Subcutaneous abdominal adipose tissue (tissue), 5 donors: ENCODE results near the gene CCDC93.

Source experiments
- H3K27ac ChIP-seq: one replicate; pipeline ENCODE4 v1.7.0; 2013; ENCODE audit warnings: low read depth, mild to moderate bottlenecking, inconsistent platforms, low read length, moderate library complexity
- H3K27me3 ChIP-seq, 5 donors: one replicate each; pipeline ENCODE4 v1.7.0; 2013; ENCODE audit warnings: low read length in 5 of 5, inconsistent platforms in 1 of 5; ENCODE audit not compliant: control insufficient read depth in 5 of 5, insufficient read depth in 4 of 5
- H3K36me3 ChIP-seq, 5 donors: one replicate each; pipeline ENCODE4 v1.7.0; 2013; ENCODE audit warnings: low read length in 5 of 5; ENCODE audit not compliant: control insufficient read depth in 5 of 5, insufficient read depth in 5 of 5
- H3K4me1 ChIP-seq, 5 donors: one replicate each; pipeline ENCODE4 v1.7.0; 2013; ENCODE audit warnings: low read length in 5 of 5, mild to moderate bottlenecking in 3 of 5, moderate library complexity in 1 of 5; ENCODE audit not compliant: control insufficient read depth in 5 of 5, insufficient read depth in 5 of 5
- H3K4me3 ChIP-seq, 5 donors: one replicate each; pipeline ENCODE4 v1.7.0; 2013; ENCODE audit warnings: low read length in 5 of 5, low read depth in 1 of 5
- H3K9ac ChIP-seq, 5 donors: one replicate each; pipeline ENCODE4 v1.7.0; 2013; ENCODE audit warnings: low read length in 5 of 5, mild to moderate bottlenecking in 4 of 5, moderate library complexity in 3 of 5
- H3K9me3 ChIP-seq, 5 donors: one replicate each; pipeline ENCODE4 v1.7.0; 2013; ENCODE audit warnings: low read length in 5 of 5; ENCODE audit not compliant: control insufficient read depth in 5 of 5
- donor health status: healthy.
- donor health status: healthy.
- donor health status: healthy.
- donor health status: healthy.
- donor health status: healthy.

Gene CCDC93

DNA sequence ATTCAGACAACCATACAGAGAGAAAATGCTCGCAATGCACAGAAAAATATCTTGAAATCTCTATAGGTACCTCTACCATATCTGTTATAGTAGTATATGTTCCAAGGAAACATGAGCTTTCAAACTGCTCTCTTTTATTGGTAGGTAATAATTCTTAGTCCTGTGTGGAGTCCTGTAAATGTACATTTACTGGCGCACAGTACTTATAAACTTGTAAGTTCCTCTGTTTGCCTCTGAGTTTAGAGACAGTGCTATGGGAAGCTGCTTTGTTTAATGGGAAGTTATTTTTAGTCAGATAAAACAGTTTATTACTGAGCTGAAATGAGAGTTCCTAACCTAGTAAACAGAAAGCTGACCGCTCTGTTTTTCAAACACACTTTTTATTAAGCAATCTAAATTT is 52.7 kb downstream of the CCDC93 start:
- Histone ChIP-seq H3K27ac (no peak overlapping the region), H3K36me3 (peaks cover 51 to 87% (median 56%) of the 10 kb centered on the region in 5 donors), H3K27me3 (no peaks in the 10 kb centered on the region), H3K4me3 (no peak overlapping the region), H3K9me3 (no peaks in the 10 kb centered on the region), H3K9ac (no peak overlapping the region), H3K4me1 (no peaks in the 10 kb centered on the region)

- Histone ChIP-seq H3K4me1 (no peaks in the 10 kb centered on the region), H3K9ac (no peak overlapping the region), H3K27me3 (no peaks in the 10 kb centered on the region), H3K36me3 (peaks cover 54 to 88% (median 60%) of the 10 kb centered on the region in 5 donors), H3K9me3 (no peaks in the 10 kb centered on the region), H3K27ac (no peak overlapping the region), H3K4me3 (no peak overlapping the region)
Measured at GRCh38 chr2:117960231-117960630, 53.6 kb downstream of the CCDC93 start.

GRCh38 chr2:117958186-117958585 is 55.7 kb downstream of the CCDC93 start:
- Histone ChIP-seq H3K27me3 (no peaks in the 10 kb centered on the region), H3K9ac (no peak overlapping the region), H3K4me3 (no peak overlapping the region), H3K27ac (no peak overlapping the region), H3K36me3 (peaks cover 56 to 88% (median 68%) of the 10 kb centered on the region in 5 donors), H3K9me3 (no peaks in the 10 kb centered on the region), H3K4me1 (no peaks in the 10 kb centered on the region)

GRCh38 chr2:117957616-117958015 is 56.3 kb downstream of the CCDC93 start:
- no peak overlapping the region for H3K27ac ChIP-seq
- H3K27me3 ChIP-seq = no peaks in the 10 kb centered on the region
- no peaks in the 10 kb centered on the region for H3K9me3 ChIP-seq
- peaks cover 57 to 89% (median 69%) of the 10 kb centered on the region in 5 donors for H3K36me3 ChIP-seq
- H3K4me1 ChIP-seq = no peaks in the 10 kb centered on the region
- no peak overlapping the region for H3K4me3 ChIP-seq
- no peak overlapping the region for H3K9ac ChIP-seq

- Histone ChIP-seq H3K36me3 (peaks cover 68 to 98% (median 76%) of the 10 kb centered on the region in 5 donors), H3K4me1 (no peaks in the 10 kb centered on the region), H3K9ac (no peak overlapping the region), H3K27me3 (no peaks in the 10 kb centered on the region), H3K9me3 (no peaks in the 10 kb centered on the region), H3K4me3 (no peak overlapping the region), H3K27ac (no peak overlapping the region)
Measured at GRCh38 chr2:117956036-117956796, 57.7 kb downstream of the CCDC93 start.

- Histone ChIP-seq H3K9me3 (no peaks in the 10 kb centered on the region), H3K4me1 (peaks cover 0 to 4% (median 0%) of the 10 kb centered on the region in 5 donors), H3K27me3 (no peaks in the 10 kb centered on the region), H3K36me3 (peaks cover 67 to 97% (median 88%) of the 10 kb centered on the region in 5 donors), H3K9ac (no peak overlapping the region), H3K4me3 (no peak overlapping the region), H3K27ac (no peak overlapping the region)
Measured at GRCh38 chr2:117953231-117953630, 60.6 kb downstream of the CCDC93 start.

GRCh38 chr2:117952701-117953100 is 61.2 kb downstream of the CCDC93 start:
- Histone ChIP-seq H3K9ac (no peak overlapping the region), H3K27me3 (no peaks in the 10 kb centered on the region), H3K9me3 (no peaks in the 10 kb centered on the region), H3K27ac (no peak overlapping the region), H3K4me1 (peaks cover 0 to 4% (median 0%) of the 10 kb centered on the region in 5 donors), H3K4me3 (no peak overlapping the region), H3K36me3 (peaks cover 66 to 97% (median 88%) of the 10 kb centered on the region in 5 donors)

GRCh38 chr2:117952228-117952627 is 61.6 kb downstream of the CCDC93 start:
- Histone ChIP-seq H3K36me3 (peaks cover 64 to 96% (median 85%) of the 10 kb centered on the region in 5 donors), H3K27ac (no peak overlapping the region), H3K4me1 (peaks cover 0 to 4% (median 0%) of the 10 kb centered on the region in 5 donors)

GRCh38 chr2:117949806-117950205 is 64.1 kb downstream of the CCDC93 start:
- Histone ChIP-seq H3K9ac (no peak overlapping the region), H3K4me1 (peaks cover 0 to 4% (median 0%) of the 10 kb centered on the region in 5 donors), H3K36me3 (peaks cover 53 to 96% (median 92%) of the 10 kb centered on the region in 5 donors), H3K4me3 (no peak overlapping the region), H3K27ac (no peak overlapping the region), H3K9me3 (no peaks in the 10 kb centered on the region), H3K27me3 (no peaks in the 10 kb centered on the region)

More at GRCh38 chr2:117952228-117952627, 61.6 kb downstream of the CCDC93 start:
- Histone ChIP-seq H3K9ac (no peak overlapping the region), H3K27me3 (no peaks in the 10 kb centered on the region), H3K9me3 (no peaks in the 10 kb centered on the region), H3K4me3 (no peak overlapping the region)

DNA sequence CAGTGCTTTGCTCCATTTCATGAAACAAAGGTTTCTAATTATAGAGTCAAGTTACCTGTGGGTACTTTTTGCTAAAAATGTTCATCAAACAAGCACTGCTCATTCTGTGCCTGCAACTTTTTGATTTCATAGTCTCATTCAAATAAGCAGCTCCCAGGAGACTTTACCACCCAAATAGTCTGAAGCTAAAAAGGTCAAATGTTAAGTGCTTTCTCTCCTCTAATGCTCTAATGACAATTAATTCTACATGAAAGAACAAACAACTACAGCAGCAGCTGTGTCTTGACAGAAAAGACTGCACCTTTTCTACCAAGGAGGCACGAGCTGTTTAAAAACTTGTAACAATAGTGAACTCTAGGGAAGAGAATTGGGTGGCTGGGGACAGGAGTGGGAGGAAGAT is 65.3 kb downstream of the CCDC93 start:
- Histone ChIP-seq H3K27ac (no peak overlapping the region), H3K4me3 (no peak overlapping the region), H3K36me3 (peaks cover 55 to 97% (median 91%) of the 10 kb centered on the region in 5 donors), H3K9me3 (no peaks in the 10 kb centered on the region), H3K9ac (no peak overlapping the region), H3K27me3 (no peaks in the 10 kb centered on the region), H3K4me1 (peaks cover 0 to 4% (median 0%) of the 10 kb centered on the region in 5 donors)
